Aorta (tissue), 5 donors: ENCODE results near the gene MAPK4. TPM values are rescaled to one million over a fixed set of nuclear protein-coding genes. Genes with fewer than 3 reads are reported as not detected.

Experiments
- ATAC-seq: fragments of 200-7000 bp; cut with Tn5 transposase; one replicate; pipeline ENCODE4 v1.9.1; 2022; ENCODE audit warnings: moderate library complexity; ENCODE audit not compliant: low FRiP score
- DNase-seq, 2 donors: peaks; one replicate each; pipeline ENCODE4 v3.0.0-alpha.2; 2020
- H3K27ac ChIP-seq, 2 donors: one replicate each; pipeline ENCODE4 v1.5.1; 2013; ENCODE audit warnings: low read length in 2 of 2, mild to moderate bottlenecking in 2 of 2, moderate library complexity in 2 of 2, control low read depth in 1 of 2, inconsistent platforms in 1 of 2, low read depth in 1 of 2
- H3K27me3 ChIP-seq, 2 donors: one replicate each; pipeline ENCODE4 v1.6.1; 2013; ENCODE audit warnings: control low read depth in 1 of 2, low read length in 1 of 2, mild to moderate bottlenecking in 1 of 2, moderate library complexity in 1 of 2; ENCODE audit not compliant: insufficient read depth in 2 of 2, control insufficient read depth in 1 of 2
- H3K36me3 ChIP-seq, 2 donors: one replicate each; pipeline ENCODE4 v1.6.1; 2013; ENCODE audit warnings: control low read depth in 1 of 2, low read length in 1 of 2, mild to moderate bottlenecking in 1 of 2; ENCODE audit not compliant: insufficient read depth in 2 of 2, control insufficient read depth in 1 of 2
- H3K4me1 ChIP-seq, 2 donors: one replicate each; pipeline ENCODE4 v1.6.1; 2013; ENCODE audit warnings: low read length in 2 of 2, control low read depth in 1 of 2, mild to moderate bottlenecking in 1 of 2, moderate library complexity in 1 of 2; ENCODE audit not compliant: insufficient read depth in 2 of 2, control insufficient read depth in 1 of 2
- H3K4me3 ChIP-seq, 2 donors: one replicate each; pipeline ENCODE4 v1.5.1; 2013; ENCODE audit warnings: low read length in 2 of 2, control low read depth in 1 of 2, mild to moderate bottlenecking in 1 of 2
- H3K9me3 ChIP-seq: one replicate; pipeline ENCODE4 v1.6.1; 2013; ENCODE audit warnings: mild to moderate bottlenecking, low read length; ENCODE audit not compliant: control insufficient read depth
- WGBS, 2 donors: extraction: QIAGEN DNeasy Blood & Tissue Kit; methylation state at CpG; one replicate each; pipeline ENCODE4 v1.1.7; 2013; 5-methylcytosine and 5-hydroxymethylcytosine counted together
- intact Hi-C, 2 donors: fragments of 100-400 bp; cut with DNase I; formaldehyde crosslinking; loops; one replicate each; pipeline versions ENCODE4 v1.14.2 to v1.15.0; 2022
- polyA plus RNA-seq, 2 donors: library from polyadenylated mRNA; stranded (reverse); fragments of 200-250 nt; gene quantifications; one replicate each; pipeline ENCODE4 v1.2.3, GENCODE V29; 2013
- total RNA-seq, 2 donors: library from RNA; stranded (reverse); fragmentation: NEBNext Ultra II Directional; extraction: Animal tissue kit (Norgen Biotek cat#: 25700); gene quantifications; one replicate each; pipeline ENCODE4 v1.2.1, GENCODE V29; 2021
- donor health status: healthy with polysubstance abuse.
- donor health status: Bipolar disorder and iron deficiency.
- donor health status: DM: no; HTN: no; CAD: no.
- donor health status: DM: no; HTN: no; CAD: no.
- donor health status: DM: yes; HTN: yes; CAD: no.

Gene MAPK4
- total and polyA plus RNA-seq, 4 donors: 1.1 to 4.2 (median 1.5) TPM

- no peak overlapping the region for H3K27ac ChIP-seq
- no peak overlapping the region for H3K4me3 ChIP-seq
- intact Hi-C loops: no loop called here
- no peak for DNase-seq
- no peak for ATAC-seq
- H3K4me1 ChIP-seq: no peaks in the 10 kb centered on the region
- H3K9me3 ChIP-seq: no peaks in the 10 kb centered on the region
- 50 to 65% methylated on average over 1 of the region's 1 CpG for WGBS, 2 donors
- H3K36me3 ChIP-seq: no peaks in the 10 kb centered on the region
- H3K27me3 ChIP-seq: no peaks in the 10 kb centered on the region
Measured at GRCh38 chr18:50682852-50683251, 123.0 kb downstream of the MAPK4 start.

GRCh38 chr18:50686409-50686808 is 126.5 kb downstream of the MAPK4 start:
- Histone ChIP-seq H3K27ac (no peak overlapping the region), H3K27me3 (no peaks in the 10 kb centered on the region), H3K4me1 (no peaks in the 10 kb centered on the region), H3K36me3 (no peaks in the 10 kb centered on the region), H3K4me3 (no peak overlapping the region), H3K9me3 (no peaks in the 10 kb centered on the region)
- ATAC-seq (no peak), DNase-seq (no peak)
- intact Hi-C loops: no loop called here
- WGBS, 2 donors: 80 to 88% methylated on average over 8 of the region's 8 CpGs

GRCh38 chr18:50687491-50687890 is 127.6 kb downstream of the MAPK4 start:
- Histone ChIP-seq H3K27ac (no peak overlapping the region), H3K9me3 (no peaks in the 10 kb centered on the region), H3K4me1 (no peaks in the 10 kb centered on the region), H3K4me3 (no peak overlapping the region), H3K27me3 (no peaks in the 10 kb centered on the region), H3K36me3 (no peaks in the 10 kb centered on the region)
- WGBS, 2 donors: 89 to 90% methylated on average over 11 of the region's 11 CpGs
- intact Hi-C loops: no loop called here
- ATAC-seq (no peak), DNase-seq (no peak)

GRCh38 chr18:50689578-50689977 is 129.7 kb downstream of the MAPK4 start:
- no peaks in the 10 kb centered on the region for H3K4me1 ChIP-seq
- no peak for ATAC-seq

GRCh38 chr18:50694147-50694546 is 134.3 kb downstream of the MAPK4 start:
- ATAC-seq: no peak
- Histone ChIP-seq H3K4me1 (no peaks in the 10 kb centered on the region), H3K27ac (no peak overlapping the region), H3K27me3 (no peaks in the 10 kb centered on the region), H3K4me3 (no peak overlapping the region), H3K36me3 (no peaks in the 10 kb centered on the region), H3K9me3 (no peaks in the 10 kb centered on the region)
- intact Hi-C loops: loop anchor here in 1 of 2 donors (10.0 kb wide), 1 partner anchor 969 kb away; no protein-coding TSS in a partner anchor
- DNase-seq: no peak
- 84 to 85% methylated on average over 4 of the region's 4 CpGs for WGBS, 2 donors

More at GRCh38 chr18:50689578-50689977, 129.7 kb downstream of the MAPK4 start:
- Histone ChIP-seq H3K27me3 (no peaks in the 10 kb centered on the region), H3K4me3 (no peak overlapping the region), H3K27ac (no peak overlapping the region), H3K36me3 (no peaks in the 10 kb centered on the region), H3K9me3 (no peaks in the 10 kb centered on the region)
- intact Hi-C loops: no loop called here
- WGBS, 2 donors: 99% methylated on average over 6 of the region's 6 CpGs
- no peak for DNase-seq

GRCh38 chr18:50695431-50696176 is 135.7 kb downstream of the MAPK4 start:
- Histone ChIP-seq H3K27ac (no peak overlapping the region), H3K27me3 (no peaks in the 10 kb centered on the region), H3K36me3 (no peaks in the 10 kb centered on the region), H3K4me3 (no peak overlapping the region), H3K4me1 (no peaks in the 10 kb centered on the region), H3K9me3 (no peaks in the 10 kb centered on the region)
- intact Hi-C loops: loop anchor here in 1 of 2 donors (10.0 kb wide), 1 partner anchor 971 kb away; no protein-coding TSS in a partner anchor
- no peak for DNase-seq
- no peak for ATAC-seq
- WGBS, 2 donors: 87 to 88% methylated on average over 10 of the region's 10 CpGs

GRCh38 chr18:50696436-50696835 is 136.5 kb downstream of the MAPK4 start:
- Histone ChIP-seq H3K27ac (no peak overlapping the region), H3K36me3 (no peaks in the 10 kb centered on the region), H3K4me3 (no peak overlapping the region), H3K4me1 (no peaks in the 10 kb centered on the region), H3K9me3 (no peaks in the 10 kb centered on the region), H3K27me3 (no peaks in the 10 kb centered on the region)
- WGBS, 2 donors: 75 to 76% methylated on average over 7 of the region's 7 CpGs
- DNase-seq (no peak), ATAC-seq (no peak)
- intact Hi-C loops: loop anchor here in 1 of 2 donors (10.0 kb wide), 1 partner anchor 972 kb away; no protein-coding TSS in a partner anchor

GRCh38 chr18:50696929-50697328 is 137.0 kb downstream of the MAPK4 start:
- no peak for ATAC-seq
- no peaks in the 10 kb centered on the region for H3K4me1 ChIP-seq
- no peaks in the 10 kb centered on the region for H3K27me3 ChIP-seq
- H3K9me3 ChIP-seq: no peaks in the 10 kb centered on the region
- H3K27ac ChIP-seq: no peak overlapping the region
- intact Hi-C loops: loop anchor here in 1 of 2 donors (10.0 kb wide), 1 partner anchor 972 kb away; no protein-coding TSS in a partner anchor
- H3K4me3 ChIP-seq: no peak overlapping the region
- no peaks in the 10 kb centered on the region for H3K36me3 ChIP-seq
- no peak for DNase-seq
- WGBS, 2 donors: 92 to 93% methylated on average over 4 of the region's 4 CpGs

GRCh38 chr18:50697509-50697908 is 137.6 kb downstream of the MAPK4 start:
- ATAC-seq (no peak), DNase-seq (no peak)
- Histone ChIP-seq H3K36me3 (no peaks in the 10 kb centered on the region), H3K27ac (no peak overlapping the region), H3K27me3 (no peaks in the 10 kb centered on the region), H3K9me3 (no peaks in the 10 kb centered on the region), H3K4me1 (no peaks in the 10 kb centered on the region), H3K4me3 (no peak overlapping the region)
- intact Hi-C loops: loop anchor here in 1 of 2 donors (10.0 kb wide), 1 partner anchor 973 kb away; no protein-coding TSS in a partner anchor
- 95 to 100% methylated on average over 1 of the region's 1 CpG for WGBS, 2 donors
